ENCODE data around the gene CDK10. TPM values are rescaled to one million over a fixed set of nuclear protein-coding genes. Genes with fewer than 3 reads are reported as not detected.

CDK10 gene
- total and polyA plus RNA-seq, 9 of the 15 experiments (the other 6 are each of a cell fraction or from before 2014, with no cell fraction given): 2.0 to 85.1 (median 40.1) TPM

- ChIA-PET CTCF (ENCODE audit: low intra/inter-chr PET ratio) (no interaction called here), POLR2A (interaction anchor here (0.7 to 1.5 kb wide), 3 partner anchors 8 to 15 kb away, joined by 3 to 4 read pairs (median 3); no protein-coding TSS in a partner anchor)
- intact Hi-C loops (cut with micrococcal nuclease): no loop called here
- no peak overlapping the region for H2AFZ ChIP-seq (ENCODE audit: low read depth, low read length)
- WGBS (ENCODE audit: insufficient coverage, low coverage, missing lambda C conversion rate): 98% methylated on average over 13 of the region's 13 CpGs
- no peak overlapping the region for H3K27ac ChIP-seq (ENCODE audit: extremely low read depth, low read depth, low read length)
- BruUV-seq (replicated peaks): no TSS peak
- H3K4me3 ChIP-seq: no peak overlapping the region
- H3K27me3 ChIP-seq (ENCODE audit: control insufficient read depth in 2 of 2, insufficient read depth in 2 of 2, low read length in 2 of 2): no peaks in the 10 kb centered on the region
- H3K4me1 ChIP-seq (replicated peaks in 1 of 2; ENCODE audit: control insufficient read depth in 2 of 2, insufficient read depth in 2 of 2, low read length in 2 of 2): peaks cover 6 to 38% of the 10 kb centered on the region in 2 experiments
- H3K79me2 ChIP-seq (ENCODE audit: control insufficient read depth, insufficient read depth, low read length): peaks cover 25% of the 10 kb centered on the region
- no peaks in the 10 kb centered on the region for H3K9me1 ChIP-seq (ENCODE audit: control insufficient read depth, insufficient read depth, low read length)
- peaks cover 55% of the 10 kb centered on the region; the same call in 2 of the 3 replicates for H3K36me3 ChIP-seq (ENCODE audit: control insufficient read depth, insufficient read depth, low read length)
- DNase-seq (ENCODE audit: extremely low read depth in 1 of 4, low spot score in 3 of 4) (no peak), FAIRE-seq (no peak), ATAC-seq (no peak)
- 0 out of 2 replicates have a peak, but pooled peaks cover 3% of the 10 kb centered on the region for H3K9me3 ChIP-seq (replicated peaks; ENCODE audit: control insufficient read depth, insufficient read depth, low read depth, low read length)
- 0 out of 2 replicates have a peak, but pooled peaks cover 7% of the 10 kb centered on the region for H4K20me1 ChIP-seq (replicated peaks; ENCODE audit: control insufficient read depth, insufficient read depth, low read length)
- TF ChIP-seq COPS2 (conservative IDR thresholded peaks at IDR 0.05): no peak
- TF ChIP-seq, protein P1, sequence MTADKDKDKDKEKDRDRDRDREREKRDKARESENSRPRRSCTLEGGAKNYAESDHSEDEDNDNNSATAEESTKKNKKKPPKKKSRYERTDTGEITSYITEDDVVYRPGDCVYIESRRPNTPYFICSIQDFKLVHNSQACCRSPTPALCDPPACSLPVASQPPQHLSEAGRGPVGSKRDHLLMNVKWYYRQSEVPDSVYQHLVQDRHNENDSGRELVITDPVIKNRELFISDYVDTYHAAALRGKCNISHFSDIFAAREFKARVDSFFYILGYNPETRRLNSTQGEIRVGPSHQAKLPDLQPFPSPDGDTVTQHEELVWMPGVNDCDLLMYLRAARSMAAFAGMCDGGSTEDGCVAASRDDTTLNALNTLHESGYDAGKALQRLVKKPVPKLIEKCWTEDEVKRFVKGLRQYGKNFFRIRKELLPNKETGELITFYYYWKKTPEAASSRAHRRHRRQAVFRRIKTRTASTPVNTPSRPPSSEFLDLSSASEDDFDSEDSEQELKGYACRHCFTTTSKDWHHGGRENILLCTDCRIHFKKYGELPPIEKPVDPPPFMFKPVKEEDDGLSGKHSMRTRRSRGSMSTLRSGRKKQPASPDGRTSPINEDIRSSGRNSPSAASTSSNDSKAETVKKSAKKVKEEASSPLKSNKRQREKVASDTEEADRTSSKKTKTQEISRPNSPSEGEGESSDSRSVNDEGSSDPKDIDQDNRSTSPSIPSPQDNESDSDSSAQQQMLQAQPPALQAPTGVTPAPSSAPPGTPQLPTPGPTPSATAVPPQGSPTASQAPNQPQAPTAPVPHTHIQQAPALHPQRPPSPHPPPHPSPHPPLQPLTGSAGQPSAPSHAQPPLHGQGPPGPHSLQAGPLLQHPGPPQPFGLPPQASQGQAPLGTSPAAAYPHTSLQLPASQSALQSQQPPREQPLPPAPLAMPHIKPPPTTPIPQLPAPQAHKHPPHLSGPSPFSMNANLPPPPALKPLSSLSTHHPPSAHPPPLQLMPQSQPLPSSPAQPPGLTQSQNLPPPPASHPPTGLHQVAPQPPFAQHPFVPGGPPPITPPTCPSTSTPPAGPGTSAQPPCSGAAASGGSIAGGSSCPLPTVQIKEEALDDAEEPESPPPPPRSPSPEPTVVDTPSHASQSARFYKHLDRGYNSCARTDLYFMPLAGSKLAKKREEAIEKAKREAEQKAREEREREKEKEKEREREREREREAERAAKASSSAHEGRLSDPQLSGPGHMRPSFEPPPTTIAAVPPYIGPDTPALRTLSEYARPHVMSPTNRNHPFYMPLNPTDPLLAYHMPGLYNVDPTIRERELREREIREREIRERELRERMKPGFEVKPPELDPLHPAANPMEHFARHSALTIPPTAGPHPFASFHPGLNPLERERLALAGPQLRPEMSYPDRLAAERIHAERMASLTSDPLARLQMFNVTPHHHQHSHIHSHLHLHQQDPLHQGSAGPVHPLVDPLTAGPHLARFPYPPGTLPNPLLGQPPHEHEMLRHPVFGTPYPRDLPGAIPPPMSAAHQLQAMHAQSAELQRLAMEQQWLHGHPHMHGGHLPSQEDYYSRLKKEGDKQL (CRISPR knock-in tag; IDR thresholded peaks at IDR 0.05; ENCODE audit: borderline replicate concordance): no peak
- TF ChIP-seq ZBTB11 (CRISPR knock-in tag; IDR thresholded peaks at IDR 0.05): peak in 1 of 3 experiments; percentile 21; a peak in 1 of 6 replicates
- TF ChIP-seq, protein P2, sequence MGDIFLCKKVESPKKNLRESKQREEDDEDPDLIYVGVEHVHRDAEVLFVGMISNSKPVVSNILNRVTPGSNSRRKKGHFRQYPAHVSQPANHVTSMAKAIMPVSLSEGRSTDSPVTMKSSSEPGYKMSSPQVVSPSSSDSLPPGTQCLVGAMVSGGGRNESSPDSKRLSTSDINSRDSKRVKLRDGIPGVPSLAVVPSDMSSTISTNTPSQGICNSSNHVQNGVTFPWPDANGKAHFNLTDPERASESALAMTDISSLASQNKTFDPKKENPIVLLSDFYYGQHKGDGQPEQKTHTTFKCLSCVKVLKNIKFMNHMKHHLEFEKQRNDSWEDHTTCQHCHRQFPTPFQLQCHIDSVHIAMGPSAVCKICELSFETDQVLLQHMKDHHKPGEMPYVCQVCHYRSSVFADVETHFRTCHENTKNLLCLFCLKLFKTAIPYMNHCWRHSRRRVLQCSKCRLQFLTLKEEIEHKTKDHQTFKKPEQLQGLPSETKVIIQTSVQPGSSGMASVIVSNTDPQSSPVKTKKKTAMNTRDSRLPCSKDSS (IDR thresholded peaks at IDR 0.05; ENCODE audit: low read depth, partially characterized antibody): no peak
- H3K4me2 ChIP-seq (ENCODE audit: insufficient read depth, low read length): no peak overlapping the region
- H3K9ac ChIP-seq (ENCODE audit: insufficient read depth in 1 of 2, low read depth in 2 of 2, low read length in 2 of 2): peak overlapping the region in 1 of 2 experiments; percentile 83; a peak in 2 of 4 replicates
- in situ Hi-C loops (cut with MboI): no loop called here
Measured at GRCh38 chr16:89689142-89689541, 2.7 kb downstream of the CDK10 start.
